Measurements from ENCODE around the gene LIPE. TPM values are rescaled to one million over a fixed set of nuclear protein-coding genes. Genes with fewer than 3 reads are reported as not detected.

Gene LIPE
- total RNA-seq, 4 donors from 2014 or later = 1,365 to 4,468 (median 1,601) TPM

- no peak for TF ChIP-seq CTCF (IDR thresholded peaks at IDR 0.05; ENCODE audit: low read depth)
These were observed 37.3 kb downstream of the LIPE start, which contains the start of gene CNFN for GRCh38 chr19:42389899-42390298. Gene CNFN, minus strand, starts transcription at chr19:42390297. Its CDS starts 1,260 bp downstream, at chr19:42389037.

GRCh38 chr19:42388851-42389489 is 38.2 kb downstream of the LIPE start:
- no peak for TF ChIP-seq CTCF (IDR thresholded peaks at IDR 0.05; ENCODE audit: low read depth)

- no peak for TF ChIP-seq CTCF (IDR thresholded peaks at IDR 0.05; ENCODE audit: low read depth)
These were observed 40.0 kb downstream of the LIPE start for GRCh38 chr19:42386974-42387707.

- no peak for TF ChIP-seq CTCF (IDR thresholded peaks at IDR 0.05; ENCODE audit: low read depth)
These were observed 47.0 kb downstream of the LIPE start for GRCh38 chr19:42380155-42380554.

GRCh38 chr19:42378225-42379215 is 48.7 kb downstream of the LIPE start:
- TF ChIP-seq CTCF (IDR thresholded peaks at IDR 0.05; ENCODE audit: low read depth) = no peak

GRCh38 chr19:42376177-42376555 is 51.0 kb downstream of the LIPE start:
- TF ChIP-seq CTCF (IDR thresholded peaks at IDR 0.05; ENCODE audit: low read depth) = no peak

Data from subcutaneous adipose tissue (tissue), 4 donors.